ENCODE measurements around the gene TSPY3. TPM values are rescaled to one million over a fixed set of nuclear protein-coding genes. Genes with fewer than 3 reads are reported as not detected.
"Not testable (repeated sequence)": the region's sequence is repeated elsewhere in the genome, so short reads cannot be mapped to it uniquely, and the experiment has no call there.

The TSPY3 gene, protein sequence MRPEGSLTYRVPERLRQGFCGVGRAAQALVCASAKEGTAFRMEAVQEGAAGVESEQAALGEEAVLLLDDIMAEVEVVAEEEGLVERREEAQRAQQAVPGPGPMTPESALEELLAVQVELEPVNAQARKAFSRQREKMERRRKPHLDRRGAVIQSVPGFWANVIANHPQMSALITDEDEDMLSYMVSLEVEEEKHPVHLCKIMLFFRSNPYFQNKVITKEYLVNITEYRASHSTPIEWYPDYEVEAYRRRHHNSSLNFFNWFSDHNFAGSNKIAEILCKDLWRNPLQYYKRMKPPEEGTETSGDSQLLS
- not detected for total RNA-seq

DNA sequence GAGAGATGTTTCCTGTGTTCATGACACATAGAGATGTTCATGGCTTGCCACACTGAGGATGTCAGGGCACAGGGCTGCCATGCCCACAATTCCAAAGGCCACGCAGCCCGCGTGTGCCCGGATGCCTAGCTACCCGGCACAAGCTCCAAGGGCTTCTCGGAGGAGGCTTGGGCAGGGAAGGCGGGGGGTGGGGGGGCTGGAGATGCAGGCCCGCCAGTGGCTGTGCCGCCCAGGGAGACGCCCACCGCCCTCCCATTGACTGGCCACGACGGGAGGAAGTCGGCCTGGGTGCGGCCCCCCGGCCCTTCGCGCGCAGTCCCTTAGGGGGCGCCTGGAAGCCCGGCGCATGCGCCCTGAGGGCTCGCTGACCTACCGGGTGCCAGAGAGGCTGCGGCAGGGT lies at the start of gene TSPY3:
Gene TSPY3, plus strand, starts transcription at position 301 of the 400 bp plus-strand sequence. Its CDS starts 46 bp downstream, at position 347.
- H3K36me3 Mint-ChIP-seq; H3K4me3 Mint-ChIP-seq; ATAC-seq (ENCODE audit: low read depth); POLR2A ChIA-PET; H3K9me3 Mint-ChIP-seq; H3K27me3 Mint-ChIP-seq; DNase-seq; H3K27ac Mint-ChIP-seq; H3K4me1 Mint-ChIP-seq: not testable (repeated sequence)

DNA sequence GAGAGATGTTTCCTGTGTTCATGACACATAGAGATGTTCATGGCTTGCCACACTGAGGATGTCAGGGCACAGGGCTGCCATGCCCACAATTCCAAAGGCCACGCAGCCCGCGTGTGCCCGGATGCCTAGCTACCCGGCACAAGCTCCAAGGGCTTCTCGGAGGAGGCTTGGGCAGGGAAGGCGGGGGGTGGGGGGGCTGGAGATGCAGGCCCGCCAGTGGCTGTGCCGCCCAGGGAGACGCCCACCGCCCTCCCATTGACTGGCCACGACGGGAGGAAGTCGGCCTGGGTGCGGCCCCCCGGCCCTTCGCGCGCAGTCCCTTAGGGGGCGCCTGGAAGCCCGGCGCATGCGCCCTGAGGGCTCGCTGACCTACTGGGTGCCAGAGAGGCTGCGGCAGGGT lies 40.7 kb upstream of the TSPY3 start, which contains the start of gene TSPY8:
Gene TSPY8, plus strand, starts transcription at position 301 of the 400 bp plus-strand sequence. Its CDS starts 46 bp downstream, at position 347.
- not testable (repeated sequence) for DNase-seq

DNA sequence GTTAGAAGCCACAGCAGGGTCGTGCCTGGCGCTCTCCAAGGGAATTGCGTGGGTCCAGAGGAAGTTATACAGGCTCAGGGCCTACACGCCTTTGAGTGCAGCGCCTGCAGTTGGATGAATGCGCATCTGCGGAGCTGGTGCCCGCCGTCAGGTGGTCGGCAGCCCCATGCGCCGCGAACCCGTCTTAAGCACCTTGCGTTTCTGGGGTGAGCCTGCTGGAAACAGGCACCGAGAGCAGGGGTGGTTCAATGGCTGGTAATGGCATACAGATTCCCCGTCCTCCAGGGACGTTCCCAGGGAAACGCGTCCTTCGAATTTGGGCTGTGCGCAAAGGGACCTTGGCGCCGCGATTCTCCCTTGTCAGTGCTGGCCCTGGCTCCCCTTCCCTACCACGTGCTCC lies 1.7 kb upstream of the TSPY3 start:
- DNase-seq; POLR2A ChIA-PET; H3K27me3 Mint-ChIP-seq; H3K9me3 Mint-ChIP-seq; H3K4me3 Mint-ChIP-seq; ATAC-seq (ENCODE audit: low read depth); H3K27ac Mint-ChIP-seq; H3K36me3 Mint-ChIP-seq; H3K4me1 Mint-ChIP-seq: not testable (repeated sequence)

More for the DNA sequence above, 40.7 kb upstream of the TSPY3 start, which contains the start of gene TSPY8:
- H3K27ac Mint-ChIP-seq; H3K4me3 Mint-ChIP-seq; H3K27me3 Mint-ChIP-seq; ATAC-seq (ENCODE audit: low read depth); POLR2A ChIA-PET; H3K9me3 Mint-ChIP-seq; H3K36me3 Mint-ChIP-seq; H3K4me1 Mint-ChIP-seq: not testable (repeated sequence)

Other genes starting within 250 kb of the TSPY3 start
- not detected for gene TSPY4, start 61.0 kb upstream of the TSPY3 start, total RNA-seq
- gene TSPY8, start 40.6 kb upstream of the TSPY3 start, total RNA-seq = not detected
- not detected for gene TSPY1, start 68.5 kb downstream of the TSPY3 start, total RNA-seq
- gene TSPY9, start 88.8 kb downstream of the TSPY3 start, total RNA-seq = not detected
- gene TSPY10, start 129.5 kb downstream of the TSPY3 start, total RNA-seq = not detected

All from activated naive CD8-positive, alpha-beta T cell treated with anti-CD3 and anti-CD28 coated beads, Interleukin-2, amount 10 ng/mL, durations not matched to agents 7 days and 5 days (primary cell).